Right lobe of liver (tissue), 6 donors: ENCODE measurements around the gene DDX24. TPM values are rescaled to one million over a fixed set of nuclear protein-coding genes. Genes with fewer than 3 reads are reported as not detected.

ENCODE experiments used
- ATAC-seq, 4 donors: fragments of 200-7000 bp; cut with Tn5 transposase; one replicate each; pipeline ENCODE4 v1.9.1; 2020; ENCODE audit warnings: mild to moderate bottlenecking in 4 of 4, moderate library complexity in 4 of 4
- DNase-seq, 3 donors: peaks; one replicate each; pipeline ENCODE4 v3.0.0-alpha.2; 2020
- H3K27ac ChIP-seq, 3 donors: fragments of 200-600 bp; one replicate each; pipeline ENCODE4 v1.8.0; 2022
- H3K27me3 ChIP-seq, 2 donors: fragments of 200-600 bp; one replicate each; pipeline ENCODE4 v1.8.0; 2022
- H3K36me3 ChIP-seq, 4 donors: fragments of 200-600 bp; sonication (generic) in 1 of 4; one replicate each; pipeline versions ENCODE4 v1.5.1 to v1.8.0; 2017 to 2022; ENCODE audit warnings: control low read depth in 1 of 4
- H3K4me1 ChIP-seq, 4 donors: fragments of 200-600 bp; sonication (generic) in 1 of 4; one replicate each; pipeline versions ENCODE4 v1.5.1 to v1.8.0; 2017 to 2022; ENCODE audit warnings: control low read depth in 1 of 4
- H3K4me3 ChIP-seq, 3 donors: fragments of 200-600 bp; one replicate each; pipeline ENCODE4 v1.8.0; 2022
- H3K9me3 ChIP-seq, 4 donors: fragments of 200-600 bp; sonication (generic) in 1 of 4; one replicate each; pipeline versions ENCODE4 v1.5.1 to v1.8.0; 2017 to 2022; ENCODE audit warnings: control low read depth in 1 of 4
- CTCF ChIP-seq, 4 donors: fragments of 200-600 bp in 3 of 4; fragments of 450-650 bp in 1 of 4; IDR thresholded peaks; one replicate each; pipeline versions ENCODE4 v1.5.1 to v1.8.0; 2016 to 2022; ENCODE audit warnings: antibody characterized with exemption in 4 of 4, mild to moderate bottlenecking in 2 of 4
- POLR2A ChIP-seq: fragments of 450-650 bp; IDR thresholded peaks from one replicate; pipeline ENCODE4 v1.6.1; 2017; ENCODE audit warnings: antibody characterized with exemption, mild to moderate bottlenecking
- WGBS: methylation state at CpG from one replicate; pipeline ENCODE4 v1.1.6; 2018; ENCODE audit warnings: low coverage, low lambda C conversion rate; ENCODE audit not compliant: insufficient coverage; ENCODE audit errors: missing lambda C conversion rate; 5-methylcytosine and 5-hydroxymethylcytosine counted together
- intact Hi-C, 2 donors: fragments of 100-400 bp; cut with DNase I; formaldehyde crosslinking; loops; one replicate each; pipeline versions ENCODE4 v1.11.2 to v1.14.1; 2022
- total RNA-seq, 6 experiments: library from RNA; depleted of rRNA in 2 of 6; stranded (reverse); fragments of >200 nt in 2 of 6; fragmentation: NEBNext Ultra II Directional in 3 of 6; extraction: Animal tissue kit (Norgen Biotek cat#: 25700) in 3 of 6; gene quantifications; one replicate each; pipeline versions ENCODE4 v1.1.0 to v1.2.4, GENCODE V29; 2016 to 2023
- donor health status: DM: no; HTN: yes; CAD: no.
- donor health status: DM: no; HTN: no; CAD: no.
- donor health status: DM: no; HTN: no; CAD: no.
- donor health status: DM: no; HTN: yes; CAD: no.
- donor health status: DM: no; HTN: yes; CAD: no.

DDX24 gene
- total RNA-seq, 6 experiments from 2014 or later: 47.8 to 74.0 (median 63.6) TPM

DNA sequence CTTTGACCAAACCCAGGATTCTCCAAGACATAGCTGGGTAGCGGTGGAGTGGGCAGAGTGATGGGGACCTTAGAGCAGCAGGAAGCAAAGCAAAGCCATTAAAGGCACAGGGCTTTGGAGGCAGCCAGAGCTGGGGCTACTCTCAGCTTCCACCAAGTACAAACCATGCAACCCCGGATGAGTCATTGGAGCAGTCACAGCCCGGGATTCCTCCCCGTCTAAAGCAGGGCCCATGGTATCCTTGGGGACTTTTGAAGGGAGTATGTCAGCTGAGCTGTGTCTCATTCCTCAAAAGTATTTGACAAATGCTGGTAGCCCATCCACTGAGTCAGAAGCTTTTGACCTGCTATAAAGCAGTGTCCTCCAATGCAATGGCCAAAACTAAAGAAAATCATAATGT lies 19.8 kb upstream of the DDX24 start:
- no peaks in the 10 kb centered on the region for H3K4me1 ChIP-seq
- WGBS: 60% methylated on average over 3 of the region's 4 CpGs
- TF ChIP-seq CTCF (IDR thresholded peaks at IDR 0.05) (no peak), POLR2A (no peak)

GRCh38 chr14:94099006-94099405 lies 18.0 kb upstream of the DDX24 start:
- TF ChIP-seq POLR2A (no peak), CTCF (IDR thresholded peaks at IDR 0.05) (no peak)
- H3K27me3 ChIP-seq: no peaks in the 10 kb centered on the region
- H3K27ac ChIP-seq: no peak overlapping the region
- no peak for DNase-seq
- 70% methylated on average over 5 of the region's 6 CpGs for WGBS
- H3K36me3 ChIP-seq: no peaks in the 10 kb centered on the region
- no peaks in the 10 kb centered on the region for H3K4me1 ChIP-seq
- H3K4me3 ChIP-seq: no peak overlapping the region
- H3K9me3 ChIP-seq: no peaks in the 10 kb centered on the region
- intact Hi-C loops: no loop called here
- ATAC-seq: no peak

More for the DNA sequence above, 19.8 kb upstream of the DDX24 start:
- intact Hi-C loops: no loop called here
- Histone ChIP-seq H3K4me3 (no peak overlapping the region), H3K27me3 (no peaks in the 10 kb centered on the region), H3K27ac (no peak overlapping the region), H3K36me3 (no peaks in the 10 kb centered on the region), H3K9me3 (no peaks in the 10 kb centered on the region)
- DNase-seq (no peak), ATAC-seq (no peak)

- ATAC-seq (no peak), DNase-seq (no peak)
- WGBS: 50% methylated on average over 8 of the region's 10 CpGs
- Histone ChIP-seq H3K27ac (no peak overlapping the region), H3K9me3 (no peaks in the 10 kb centered on the region), H3K27me3 (no peaks in the 10 kb centered on the region), H3K4me1 (no peaks in the 10 kb centered on the region), H3K36me3 (no peaks in the 10 kb centered on the region), H3K4me3 (no peak overlapping the region)
- intact Hi-C loops: no loop called here
- no peak for TF ChIP-seq CTCF (IDR thresholded peaks at IDR 0.05)
- TF ChIP-seq POLR2A: no peak
Measured at GRCh38 chr14:94098326-94098992, 17.5 kb upstream of the DDX24 start.

DNA sequence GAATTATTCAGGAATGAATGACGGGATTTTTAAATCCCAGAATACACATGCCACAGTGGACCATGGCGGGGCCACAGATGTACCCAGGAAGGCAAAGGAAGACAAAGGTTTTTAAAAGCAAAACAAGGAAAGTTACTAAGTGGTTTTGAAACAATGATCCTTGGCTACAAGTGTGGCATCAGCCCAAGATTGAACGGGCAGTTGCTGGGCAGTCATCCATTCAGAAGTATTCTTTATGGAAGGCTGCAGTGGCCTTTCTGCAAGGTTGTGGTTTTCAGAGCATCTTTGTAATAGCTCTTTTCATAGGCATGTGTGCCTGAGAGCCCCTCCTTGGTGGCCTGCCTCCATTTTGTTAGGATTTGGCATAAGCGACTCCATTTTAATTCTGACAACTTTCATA lies 16.1 kb upstream of the DDX24 start:
- intact Hi-C loops: no loop called here
- whole genome bisulfite sequencing: 89% methylated on average over 4 of the region's 4 CpGs
- no peaks in the 10 kb centered on the region for H3K4me1 ChIP-seq

More for the DNA sequence above, 16.1 kb upstream of the DDX24 start:
- Histone ChIP-seq H3K27me3 (no peaks in the 10 kb centered on the region), H3K9me3 (no peaks in the 10 kb centered on the region), H3K27ac (no peak overlapping the region), H3K4me3 (no peak overlapping the region), H3K36me3 (no peaks in the 10 kb centered on the region)
- no peak for TF ChIP-seq CTCF (IDR thresholded peaks at IDR 0.05)
- TF ChIP-seq POLR2A: no peak
- DNase-seq: no peak
- ATAC-seq: no peak
